MM.1S (cell line): ENCODE results near the gene FBXW9.

Experiments
- DNase-seq: peaks from one replicate; pipeline ENCODE4 v3.0.0-alpha.2; 2015
- H2AFZ ChIP-seq: fragments of 300-600 bp; sonication (generic); 2 replicates; pipeline ENCODE4 v1.6.0; 2016; ENCODE audit warnings: antibody characterized with exemption, low read length
- H3F3A ChIP-seq: fragments of 300-600 bp; sonication (generic); 2 replicates; pipeline ENCODE4 v1.6.1; 2016; ENCODE audit warnings: mild to moderate bottlenecking, antibody characterized with exemption, low read length, moderate library complexity, mixed read lengths; ENCODE audit not compliant: insufficient read depth
- H3K27ac ChIP-seq: fragments of 300-600 bp; sonication (generic); 2 replicates; pipeline ENCODE4 v1.5.1; 2016; ENCODE audit warnings: mild to moderate bottlenecking, low read length
- H3K27me3 ChIP-seq: fragments of 300-600 bp; sonication (generic); replicated peaks from 2 replicates; pipeline ENCODE4 v1.6.0; 2016; ENCODE audit warnings: low read length; ENCODE audit not compliant: insufficient read depth
- H3K36me3 ChIP-seq: fragments of 300-600 bp; sonication (generic); replicated peaks from 2 replicates; pipeline ENCODE4 v1.6.1; 2016; ENCODE audit warnings: mild to moderate bottlenecking, low read length, mixed read lengths; ENCODE audit not compliant: insufficient read depth
- H3K4me1 ChIP-seq: fragments of 300-600 bp; sonication (generic); 2 replicates; pipeline ENCODE4 v1.6.1; 2016; ENCODE audit warnings: low read length, mixed read lengths
- H3K4me2 ChIP-seq: fragments of 300-600 bp; sonication (generic); 2 replicates; pipeline ENCODE4 v1.6.0; 2016; ENCODE audit warnings: low read depth, low read length
- H3K4me3 ChIP-seq: fragments of 300-600 bp; sonication (generic); 2 replicates; pipeline ENCODE4 v1.5.1; 2016; ENCODE audit warnings: low read length, mixed read lengths
- H3K79me2 ChIP-seq: fragments of 300-600 bp; sonication (generic); 2 replicates; pipeline ENCODE4 v1.6.1; 2016; ENCODE audit warnings: mixed run types, low read length, mixed read lengths
- H3K9ac ChIP-seq: fragments of 300-600 bp; sonication (generic); 2 replicates; pipeline ENCODE4 v1.6.1; 2016; ENCODE audit warnings: low read length, mixed read lengths
- H3K9me2 ChIP-seq: fragments of 300-600 bp; sonication (generic); replicated peaks from 2 replicates; pipeline ENCODE4 v1.6.1; 2016; ENCODE audit warnings: mild to moderate bottlenecking, low read length, mixed read lengths; ENCODE audit not compliant: insufficient read depth
- H3K9me3 ChIP-seq: fragments of 300-600 bp; sonication (generic); replicated peaks from 2 replicates; pipeline ENCODE4 v1.6.1; 2016; ENCODE audit warnings: mild to moderate bottlenecking, low read length, mixed read lengths; ENCODE audit not compliant: insufficient read depth
- H4K20me1 ChIP-seq: fragments of 300-600 bp; sonication (generic); 2 replicates; pipeline ENCODE4 v1.6.1; 2016; ENCODE audit warnings: mild to moderate bottlenecking, low read length, moderate library complexity, mixed read lengths; ENCODE audit not compliant: insufficient read depth
- CTCF ChIP-seq: fragments of 300-600 bp; sonication (generic); IDR thresholded peaks from 2 replicates; pipeline ENCODE4 v1.5.1; 2016; ENCODE audit warnings: antibody characterized with exemption, low read length, mixed read lengths
- EZH2 ChIP-seq: fragments of 300-600 bp; sonication (generic); optimal IDR thresholded peaks from 2 replicates; pipeline ENCODE3; 2017; ENCODE audit warnings: low read depth, mild to moderate bottlenecking, antibody characterized with exemption, low read length, mixed read lengths
- EZH2phosphoT487 ChIP-seq: fragments of 300-600 bp; sonication (generic); IDR thresholded peaks from 2 replicates; pipeline ENCODE4 v1.6.1; 2018; ENCODE audit warnings: antibody characterized with exemption, low read length

Gene FBXW9

GRCh38 chr19:12696366-12697335 is at the start of gene FBXW9:
TSS of gene FBXW9 (minus strand) at chr19:12696631. CDS start at chr19:12696581, 50 bp downstream.
- Histone ChIP-seq H4K20me1 (no peaks in the 10 kb centered on the region), H3K27ac (peak within 1 kb of the TSS; percentile 79), H3K4me1 (peaks cover 8% of the 10 kb centered on the region; the same call in 1 of the 2 replicates), H3K9me3 (no peaks in the 10 kb centered on the region), H3K9me2 (no peaks in the 10 kb centered on the region), H3K79me2 (peaks cover 7% of the 10 kb centered on the region; the same call in 1 of the 2 replicates), H3K4me2 (peak within 1 kb of the TSS; percentile 91), H3K27me3 (no peaks in the 10 kb centered on the region), H3F3A (peaks cover 17% of the 10 kb centered on the region), H3K4me3 (peak within 1 kb of the TSS; percentile 95), H3K36me3 (peaks cover 6% of the 10 kb centered on the region), H3K9ac (peak within 1 kb of the TSS; percentile 76), H2AFZ (peak within 1 kb of the TSS; percentile 95)
- TF ChIP-seq CTCF = no peak
- TF ChIP-seq EZH2phosphoT487 = no peak
- TF ChIP-seq EZH2 = no peak
- DNase-seq = peak; percentile 98

- H3K9ac ChIP-seq = no peak overlapping the region
- H3K27me3 ChIP-seq = peaks cover 8% of the 10 kb centered on the region
- no peaks in the 10 kb centered on the region for H3K4me1 ChIP-seq
- H3K9me3 ChIP-seq = no peaks in the 10 kb centered on the region
- no peaks in the 10 kb centered on the region for H4K20me1 ChIP-seq
- no peak for DNase-seq
- H3K9me2 ChIP-seq = no peaks in the 10 kb centered on the region
- no peak for TF ChIP-seq EZH2phosphoT487
- TF ChIP-seq CTCF = no peak
- no peak for TF ChIP-seq EZH2
- no peaks in the 10 kb centered on the region for H3K79me2 ChIP-seq
- no peak overlapping the region for H3K27ac ChIP-seq
- no peaks in the 10 kb centered on the region for H3F3A ChIP-seq
- no peak overlapping the region for H3K4me3 ChIP-seq
- no peaks in the 10 kb centered on the region for H3K36me3 ChIP-seq
- H2AFZ ChIP-seq = no peak overlapping the region
- no peak overlapping the region for H3K4me2 ChIP-seq
These were observed 48.9 kb upstream of the FBXW9 start for GRCh38 chr19:12745166-12745897.

GRCh38 chr19:12737835-12738351 is 41.5 kb upstream of the FBXW9 start:
- Histone ChIP-seq H3K4me2 (peak overlapping the region; percentile 81), H3K27ac (peak overlapping the region; percentile 69; the same call in 1 of the 2 replicates), H2AFZ (peak overlapping the region; percentile 63), H3K36me3 (peaks cover 3% of the 10 kb centered on the region; the same call in 1 of the 2 replicates), H3K79me2 (peaks cover 36% of the 10 kb centered on the region), H3K27me3 (no peaks in the 10 kb centered on the region), H4K20me1 (peaks cover 3% of the 10 kb centered on the region; the same call in 1 of the 2 replicates), H3K9me3 (no peaks in the 10 kb centered on the region), H3K4me1 (peaks cover 15% of the 10 kb centered on the region), H3K4me3 (peak overlapping the region; percentile 86), H3K9ac (peak overlapping the region; percentile 76), H3F3A (peaks cover 3% of the 10 kb centered on the region; the same call in 1 of the 2 replicates), H3K9me2 (no peaks in the 10 kb centered on the region)
- TF ChIP-seq EZH2phosphoT487 (no peak), EZH2 (no peak), CTCF (no peak)
- DNase-seq = no peak
